GM18517 (cell line): ENCODE measurements around the gene KIF1A.
"Not testable (repeated sequence)": the region's sequence is repeated elsewhere in the genome, so short reads cannot be mapped to it uniquely, and the experiment has no call there.

Source experiments
- ATAC-seq: cut with Tn5 transposase; IDR thresholded peaks from one replicate; pipeline ENCODE4 v1.9.1; 2021; ENCODE audit warnings: mild to moderate bottlenecking, moderate library complexity; ENCODE audit not compliant: unreplicated experiment

KIF1A gene

DNA sequence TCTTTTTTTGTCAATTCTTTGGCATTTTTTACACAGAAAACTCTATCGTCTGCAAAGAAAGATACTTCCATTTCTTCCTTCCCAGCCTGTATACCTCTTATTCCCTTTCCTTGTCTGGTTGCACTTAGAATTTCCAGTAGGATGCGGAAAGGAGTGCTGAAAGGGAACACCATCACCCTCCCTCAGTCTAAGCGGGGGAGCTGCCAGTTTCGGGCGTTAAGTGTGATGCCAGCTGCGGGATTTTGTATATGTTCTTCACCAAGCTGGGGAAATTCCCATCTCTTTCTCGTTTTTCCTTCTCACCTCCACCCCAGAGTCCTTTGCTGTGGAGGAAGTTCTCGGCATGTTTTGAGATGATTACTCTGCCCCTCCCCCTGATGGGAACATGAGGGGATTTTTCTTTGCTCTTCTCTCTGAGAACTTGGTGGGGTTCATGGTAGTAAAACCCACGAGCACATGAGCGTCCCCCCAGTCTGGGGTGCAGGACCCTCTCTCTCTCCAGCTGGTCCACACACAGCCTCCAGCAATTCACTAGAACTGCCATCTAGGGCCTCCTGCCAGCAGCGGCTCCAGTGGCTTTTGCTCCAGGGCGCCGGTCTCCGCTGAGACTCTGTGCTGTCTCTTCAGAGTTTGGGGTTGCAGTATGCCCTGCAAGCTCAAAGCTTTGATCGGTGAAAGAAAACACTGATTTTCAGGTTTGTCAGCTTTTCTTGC, 112.8 kb downstream of the KIF1A start:
- no peak for ATAC-seq

- ATAC-seq = no peak
Observed at GRCh38 chr2:240705204-240705791, 114.7 kb downstream of the KIF1A start.

DNA sequence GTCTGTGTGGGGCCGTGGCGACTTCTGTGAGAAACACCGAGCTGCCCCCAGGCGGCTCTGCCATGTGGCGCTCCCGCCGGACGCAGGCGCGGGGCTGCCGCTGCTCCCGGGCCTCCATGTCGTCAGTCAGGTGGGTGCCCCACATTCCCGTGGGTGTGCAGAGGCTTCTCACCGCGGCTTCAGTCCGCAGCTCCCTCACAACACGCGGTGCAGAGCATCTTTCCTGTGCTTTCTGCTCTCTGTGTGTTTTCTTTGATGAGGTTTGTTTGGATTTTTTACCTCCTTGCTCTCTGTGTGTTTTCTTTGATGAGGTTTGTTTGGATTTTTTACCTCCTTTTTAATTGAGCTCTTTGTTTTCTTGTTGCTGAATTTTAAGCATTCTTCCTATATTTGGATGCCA, 115.4 kb downstream of the KIF1A start:
- no peak for ATAC-seq

DNA sequence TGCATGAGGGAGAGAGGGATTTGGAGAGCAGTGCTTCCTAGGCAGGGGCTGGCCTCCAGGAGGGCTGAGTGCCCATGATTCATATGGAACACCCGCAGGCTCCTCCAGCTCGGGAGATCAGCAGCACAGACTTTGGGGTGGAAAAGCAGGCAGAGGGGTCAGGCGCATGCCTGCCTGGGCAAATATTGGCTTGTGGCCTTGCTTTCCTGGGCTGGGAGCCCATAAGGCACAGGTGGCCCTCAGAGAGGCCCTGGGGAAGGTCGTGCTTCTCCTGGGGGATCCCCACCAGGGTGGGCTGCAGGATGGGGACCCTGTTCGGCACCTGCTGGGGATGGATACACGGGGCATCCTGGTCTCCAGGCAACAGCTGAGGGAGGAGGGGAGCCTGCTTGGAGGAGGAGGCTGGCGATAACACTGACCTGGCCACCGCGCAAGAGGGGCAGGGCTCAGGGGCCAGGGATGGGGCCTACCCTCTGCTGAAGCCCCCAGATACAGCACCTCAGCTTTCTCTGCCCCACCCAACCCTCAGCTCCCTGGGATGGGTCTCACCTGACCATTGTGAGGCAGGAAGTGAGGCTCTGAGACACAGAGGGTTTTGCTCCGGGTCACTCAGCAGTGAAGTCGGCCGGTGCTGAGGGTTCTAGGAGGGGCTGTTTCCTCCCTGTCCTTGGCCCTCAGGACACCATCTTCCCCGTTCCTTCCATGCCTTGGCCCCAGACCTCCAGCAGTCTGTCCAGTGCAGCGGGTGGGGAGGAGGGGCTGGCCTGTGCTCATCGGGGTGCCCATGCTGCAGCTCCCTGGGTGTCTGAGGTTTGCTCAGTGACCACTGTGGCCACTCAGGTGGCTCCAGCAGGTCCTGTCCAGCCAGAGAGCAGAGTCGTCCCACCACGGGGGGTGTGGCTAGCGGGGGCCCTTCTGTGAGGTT, 116.3 kb downstream of the KIF1A start:
- ATAC-seq = no peak

DNA sequence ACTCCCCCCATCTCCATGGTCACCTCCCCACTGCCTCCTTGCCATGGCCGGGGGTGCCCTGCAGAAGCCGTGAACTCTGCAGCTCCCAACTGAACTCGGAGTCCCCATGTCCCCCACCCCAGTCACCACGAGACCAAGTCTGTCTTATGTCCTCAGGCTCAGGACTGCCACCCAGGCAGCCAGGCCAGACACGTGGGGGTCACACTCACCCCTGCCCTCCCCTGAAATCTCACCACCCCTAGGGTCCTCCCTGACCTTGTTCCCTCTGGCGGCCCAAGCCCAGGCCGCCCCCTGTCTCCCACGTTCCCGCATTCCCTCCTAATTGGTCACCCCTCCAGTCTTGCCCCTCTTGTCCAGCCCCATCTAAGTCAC, 117.4 kb downstream of the KIF1A start:
- no peak for ATAC-seq

GRCh38 chr2:240701736-240702639, 118.0 kb downstream of the KIF1A start:
- no peak for ATAC-seq

DNA sequence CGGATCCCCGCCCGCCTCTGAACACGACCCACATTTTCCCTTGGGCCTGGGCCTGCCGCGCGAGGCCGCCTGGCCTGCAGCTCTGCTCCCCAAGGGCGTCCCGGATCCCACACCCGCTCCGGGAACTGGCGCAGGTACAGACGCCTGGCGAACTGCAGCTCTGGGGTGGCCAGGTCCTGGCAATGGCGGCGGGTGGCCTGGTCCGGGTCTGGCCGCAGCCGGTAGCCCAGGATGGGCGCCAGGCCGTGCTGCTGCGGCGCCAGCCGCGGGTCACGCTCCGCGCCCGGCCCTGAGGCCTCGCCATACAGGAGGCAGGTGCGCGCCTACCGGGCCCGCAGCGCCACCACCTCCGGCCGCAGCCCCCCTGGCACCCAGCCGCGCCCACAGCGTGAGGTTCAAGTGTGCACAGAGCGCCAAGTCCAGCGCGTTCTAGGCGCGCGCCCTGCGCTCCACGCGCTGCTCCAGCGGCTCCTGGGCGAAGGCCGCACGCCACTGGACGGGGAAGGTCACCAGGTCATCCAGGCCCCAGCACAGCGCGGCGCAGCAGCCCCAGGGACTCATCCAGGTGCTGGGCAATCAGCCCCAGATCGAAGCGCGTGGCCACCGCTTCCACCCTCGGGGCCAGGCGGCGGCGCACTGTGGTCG, 118.8 kb downstream of the KIF1A start:
- ATAC-seq = no peak

DNA sequence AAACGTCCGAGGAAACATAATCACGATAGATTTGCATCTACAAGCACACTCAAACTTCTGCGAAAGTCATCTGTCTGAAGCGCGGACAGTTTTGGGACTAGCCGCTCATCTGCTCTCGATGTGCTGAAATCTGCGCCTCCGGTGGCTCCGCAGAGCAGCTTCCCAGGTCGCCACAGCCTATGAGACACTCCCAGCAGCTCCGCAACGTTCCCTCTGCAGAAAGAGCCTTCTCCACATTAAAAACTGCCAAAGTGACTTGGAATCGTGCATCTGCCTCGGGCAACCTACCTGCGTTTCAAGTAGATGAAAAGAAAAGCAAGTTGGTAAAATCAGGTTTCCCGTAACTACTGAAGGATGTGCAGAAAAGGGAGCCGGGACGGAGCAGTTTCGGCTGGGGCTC, 119.4 kb downstream of the KIF1A start:
- not testable (repeated sequence) for ATAC-seq

GRCh38 chr2:240699835-240700234, 120.2 kb downstream of the KIF1A start:
- ATAC-seq = not testable (repeated sequence)

- ATAC-seq = not testable (repeated sequence)
Observed at GRCh38 chr2:240698852-240699561, 121.0 kb downstream of the KIF1A start.

DNA sequence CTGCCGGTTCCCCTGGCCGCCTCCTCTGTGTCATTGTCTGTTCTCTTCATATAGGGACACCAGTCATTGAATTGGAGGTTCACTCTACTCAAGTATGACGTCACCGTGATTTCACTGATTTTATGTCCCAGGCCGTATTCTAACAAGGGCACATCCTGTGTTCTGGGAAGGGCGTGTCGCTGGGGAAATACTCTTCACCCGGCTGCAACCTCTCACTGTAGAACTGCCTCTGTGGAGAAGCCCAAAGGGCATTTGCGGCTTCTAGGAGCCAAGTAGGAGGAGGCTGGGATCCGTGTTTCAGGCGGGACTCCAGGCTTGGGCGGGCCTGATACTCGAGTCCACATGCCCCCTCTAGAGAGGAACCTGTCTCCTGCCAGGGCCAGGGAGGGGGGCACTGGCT, 123.5 kb downstream of the KIF1A start:
- not testable (repeated sequence) for ATAC-seq

GRCh38 chr2:240695593-240695992, 124.4 kb downstream of the KIF1A start:
- not testable (repeated sequence) for ATAC-seq

DNA sequence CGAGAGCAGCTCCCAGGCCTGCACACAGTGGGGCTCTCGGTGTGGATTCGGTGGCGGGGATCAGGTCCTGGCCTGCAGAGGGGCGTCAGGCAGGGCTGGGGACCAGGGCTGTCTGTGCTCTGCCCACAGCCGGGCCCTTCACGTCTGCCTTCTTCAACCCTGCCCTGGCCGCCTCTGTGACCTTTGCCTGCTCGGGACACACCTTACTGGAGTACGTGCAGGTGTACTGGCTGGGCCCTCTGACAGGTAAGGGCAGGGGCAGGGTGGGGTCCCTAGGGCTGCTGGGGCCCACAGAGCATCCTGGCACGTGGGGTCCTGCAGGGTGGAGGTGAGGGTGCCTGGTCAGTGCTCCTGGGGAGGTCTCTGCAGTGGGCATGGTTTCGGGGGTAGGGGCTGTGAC, 125.7 kb downstream of the KIF1A start:
- ATAC-seq = not testable (repeated sequence)

- not testable (repeated sequence) for ATAC-seq
Observed at GRCh38 chr2:240692583-240693561, 127.1 kb downstream of the KIF1A start.

- not testable (repeated sequence) for ATAC-seq
Observed at GRCh38 chr2:240691631-240692420, 128.2 kb downstream of the KIF1A start, which contains the start of gene AQP12A. TSS of gene AQP12A (plus strand) at chr2:240691866. CDS start at chr2:240691914, 48 bp downstream.

DNA sequence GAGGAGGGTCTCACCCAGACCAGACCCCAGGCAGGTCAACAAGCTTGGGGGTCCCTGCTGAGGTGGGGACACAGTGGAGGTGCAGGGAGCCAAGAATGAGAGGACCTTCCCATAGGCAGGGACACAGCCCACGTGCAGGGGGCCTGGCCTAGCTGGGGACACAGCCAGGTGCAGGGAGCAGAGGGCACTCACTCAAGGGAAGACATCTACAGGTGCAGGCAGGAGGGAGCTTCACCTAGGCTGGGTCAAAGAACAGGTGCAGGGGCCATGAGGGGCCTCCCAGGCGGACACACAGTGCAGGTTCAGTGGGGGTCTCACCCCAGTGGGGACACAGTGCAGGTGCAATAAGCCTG, 129.0 kb downstream of the KIF1A start:
- ATAC-seq = not testable (repeated sequence)

DNA sequence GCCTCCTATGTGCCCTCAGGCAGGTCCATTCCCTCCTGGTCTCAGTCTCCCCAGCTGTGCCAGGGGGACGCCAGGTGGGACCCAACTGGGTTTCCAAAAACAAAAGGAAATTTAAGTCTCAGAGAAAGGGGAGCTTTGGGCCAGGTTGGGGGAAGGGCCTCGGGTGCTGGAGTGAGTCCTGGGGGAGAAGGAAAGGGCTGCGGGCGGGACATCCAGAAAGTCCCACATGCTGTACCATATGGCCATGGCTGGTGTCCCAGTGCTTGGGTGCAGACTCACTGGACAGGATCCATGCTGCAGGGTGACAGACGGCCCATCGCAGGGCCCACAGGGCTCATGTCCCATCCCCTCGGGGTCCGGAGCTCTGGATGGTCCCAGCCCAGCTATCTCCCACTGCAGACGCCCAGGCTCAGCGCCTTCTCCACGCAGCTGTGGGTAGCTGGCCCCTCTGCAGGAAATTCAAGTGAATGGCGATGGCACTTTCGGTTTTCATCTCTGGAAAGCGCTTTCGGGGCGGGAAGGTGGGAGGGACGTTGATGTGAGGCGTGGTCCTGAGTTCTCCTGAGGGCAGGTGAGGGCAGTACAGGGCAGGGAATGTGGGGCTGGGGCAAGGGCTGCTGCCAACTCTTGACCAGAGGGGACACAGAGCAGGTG, 129.5 kb downstream of the KIF1A start:
- not testable (repeated sequence) for ATAC-seq
